Upper lobe of left lung (tissue), 4 donors: ENCODE data around the gene RBM10.

Source experiments
- EP300 ChIP-seq, 4 donors: sonication (generic); formaldehyde crosslinking; IDR thresholded peaks; one replicate each; pipeline ENCODE4 v1.5.1; 2017; ENCODE audit warnings: antibody characterized with exemption in 4 of 4, control low read depth in 2 of 4
- POLR2A ChIP-seq, 4 donors: fragments of 450-650 bp; IDR thresholded peaks; one replicate each; pipeline ENCODE4 v1.5.1; 2016 to 2017; ENCODE audit warnings: antibody characterized with exemption in 4 of 4, mild to moderate bottlenecking in 2 of 4
- POLR2AphosphoS5 ChIP-seq, 2 donors: sonication (generic); formaldehyde crosslinking; IDR thresholded peaks; one replicate each; pipeline ENCODE4 v1.5.1; 2017; ENCODE audit warnings: antibody characterized with exemption in 2 of 2
- TF ChIP-seq, protein P1 (sequence below), 6 experiments: fragments of 450-650 bp in 4 of 6; fragments of 200-600 bp in 2 of 6; sonication (generic) in 2 of 6; IDR thresholded peaks; one replicate each; pipeline ENCODE4 v1.5.1; 2016 to 2019; ENCODE audit warnings: antibody characterized with exemption in 6 of 6

GRCh38 chrX:47232197-47232802, 87.3 kb downstream of the RBM10 start:
- TF ChIP-seq, protein P1, sequence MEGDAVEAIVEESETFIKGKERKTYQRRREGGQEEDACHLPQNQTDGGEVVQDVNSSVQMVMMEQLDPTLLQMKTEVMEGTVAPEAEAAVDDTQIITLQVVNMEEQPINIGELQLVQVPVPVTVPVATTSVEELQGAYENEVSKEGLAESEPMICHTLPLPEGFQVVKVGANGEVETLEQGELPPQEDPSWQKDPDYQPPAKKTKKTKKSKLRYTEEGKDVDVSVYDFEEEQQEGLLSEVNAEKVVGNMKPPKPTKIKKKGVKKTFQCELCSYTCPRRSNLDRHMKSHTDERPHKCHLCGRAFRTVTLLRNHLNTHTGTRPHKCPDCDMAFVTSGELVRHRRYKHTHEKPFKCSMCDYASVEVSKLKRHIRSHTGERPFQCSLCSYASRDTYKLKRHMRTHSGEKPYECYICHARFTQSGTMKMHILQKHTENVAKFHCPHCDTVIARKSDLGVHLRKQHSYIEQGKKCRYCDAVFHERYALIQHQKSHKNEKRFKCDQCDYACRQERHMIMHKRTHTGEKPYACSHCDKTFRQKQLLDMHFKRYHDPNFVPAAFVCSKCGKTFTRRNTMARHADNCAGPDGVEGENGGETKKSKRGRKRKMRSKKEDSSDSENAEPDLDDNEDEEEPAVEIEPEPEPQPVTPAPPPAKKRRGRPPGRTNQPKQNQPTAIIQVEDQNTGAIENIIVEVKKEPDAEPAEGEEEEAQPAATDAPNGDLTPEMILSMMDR (IDR thresholded peaks at IDR 0.05): no peak
- no peak for TF ChIP-seq EP300 (IDR thresholded peaks at IDR 0.05)
- TF ChIP-seq POLR2A (IDR thresholded peaks at IDR 0.05): no peak
- no peak for TF ChIP-seq POLR2AphosphoS5 (IDR thresholded peaks at IDR 0.05)
